SU-DHL-6 (cell line): Measurements from ENCODE around the gene FAM3B.
"Not testable (repeated sequence)": the region's sequence is repeated elsewhere in the genome, so short reads cannot be mapped to it uniquely, and the experiment has no call there.

Experiments used
- H2AFZ ChIP-seq: fragments of 200-600 bp; sonication (generic); 2 replicates; pipeline ENCODE4 v1.6.1; 2014; ENCODE audit warnings: low read depth, mild to moderate bottlenecking, moderate library complexity, mixed read lengths, antibody characterized with exemption, low read length; ENCODE audit not compliant: severe bottlenecking
- H3F3A ChIP-seq: fragments of 200-600 bp; shearing (Covaris generic); 2 replicates; pipeline ENCODE4 v1.6.0; 2016; ENCODE audit warnings: antibody characterized with exemption, mild to moderate bottlenecking; ENCODE audit not compliant: insufficient read depth
- H3K27ac ChIP-seq: fragments of 200-600 bp; sonication (generic); 2 replicates; pipeline ENCODE4 v1.5.1; 2016; ENCODE audit warnings: low read depth, mild to moderate bottlenecking, low read length, moderate library complexity, mixed read lengths
- H3K27me3 ChIP-seq: fragments of 200-600 bp; sonication (generic), shearing (Covaris generic); 2 replicates; pipeline ENCODE4 v1.6.0; 2014; ENCODE audit warnings: mild to moderate bottlenecking, low read length
- H3K36me3 ChIP-seq: fragments of 200-600 bp; sonication (generic); 2 replicates; pipeline ENCODE4 v1.6.1; 2014; ENCODE audit warnings: mild to moderate bottlenecking, low read length, mixed read lengths
- H3K4me2 ChIP-seq: fragments of 300-600, 200-600 bp; shearing (Covaris generic), sonication (generic); 2 replicates; pipeline ENCODE4 v1.6.0; 2014; ENCODE audit warnings: low read length, low read depth, mild to moderate bottlenecking; ENCODE audit not compliant: poor library complexity, severe bottlenecking
- H3K4me3 ChIP-seq: fragments of 200-600 bp; sonication (generic); 2 replicates; pipeline ENCODE4 v1.5.1; 2014; ENCODE audit warnings: antibody characterized with exemption, low read length, mild to moderate bottlenecking, mixed read lengths; ENCODE audit not compliant: insufficient read depth, poor library complexity, severe bottlenecking
- H3K79me2 ChIP-seq: fragments of 200-600 bp; sonication (generic); 2 replicates; pipeline ENCODE4 v1.6.1; 2014; ENCODE audit warnings: mild to moderate bottlenecking, low read length, moderate library complexity; ENCODE audit not compliant: insufficient read depth
- H3K9ac ChIP-seq: fragments of 200-600 bp; sonication (generic); 2 replicates; pipeline ENCODE4 v1.7.0; 2014; ENCODE audit warnings: mild to moderate bottlenecking, low read length
- H3K9me2 ChIP-seq: fragments of 200-600 bp; sonication (generic); replicated peaks from 2 replicates; pipeline ENCODE4 v1.6.1; 2014; ENCODE audit warnings: low read length; ENCODE audit not compliant: insufficient read depth
- H3K9me3 ChIP-seq: fragments of 200-600 bp; sonication (generic); 2 replicates; pipeline ENCODE4 v1.6.1; 2014; ENCODE audit warnings: low read length, mixed read lengths; ENCODE audit not compliant: insufficient read depth
- H4K20me1 ChIP-seq: fragments of 200-600 bp; sonication (generic); 2 replicates; pipeline ENCODE4 v1.6.1; 2014; ENCODE audit warnings: low read depth, mild to moderate bottlenecking, antibody characterized with exemption, low read length, moderate library complexity, mixed read lengths
- EZH2phosphoT487 ChIP-seq: fragments of 200-600 bp; sonication (generic), shearing (Covaris generic); conservative IDR thresholded peaks from 2 replicates; pipeline ENCODE4 v1.6.1; 2018; ENCODE audit warnings: mild to moderate bottlenecking, antibody characterized with exemption, low read length, moderate library complexity, mixed read lengths
- TF ChIP-seq, protein P1 (sequence below): fragments of 200-600 bp; sonication (generic); IDR thresholded peaks from one replicate; pipeline ENCODE4 v1.5.1; 2017; ENCODE audit warnings: antibody characterized with exemption, mild to moderate bottlenecking, low read length, moderate library complexity; ENCODE audit not compliant: insufficient read depth, poor library complexity, severe bottlenecking

The FAM3B gene

DNA sequence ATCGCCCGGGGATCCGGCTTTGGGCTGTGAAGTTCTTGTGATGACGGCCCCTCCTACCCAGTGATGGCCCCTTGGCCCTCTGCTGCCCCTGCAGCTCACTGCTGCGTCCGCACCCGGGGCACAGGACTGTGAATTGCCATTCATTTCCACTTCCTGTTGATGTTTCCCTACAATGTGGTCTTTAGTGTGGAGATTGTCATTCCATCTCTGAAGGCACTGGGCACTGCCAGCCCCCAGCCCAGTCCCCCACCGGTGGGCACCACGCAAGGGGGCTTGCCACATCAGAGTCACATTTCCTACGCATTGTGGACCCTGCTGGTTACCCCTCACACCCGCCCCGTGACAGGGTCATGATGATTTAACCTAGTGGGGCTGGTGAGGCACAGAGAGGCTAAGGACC is 42.7 kb downstream of the FAM3B start:
- Histone ChIP-seq H3K9me3 (no peaks in the 10 kb centered on the region), H3K9me2 (no peaks in the 10 kb centered on the region), H3F3A (no peaks in the 10 kb centered on the region), H3K27me3 (no peaks in the 10 kb centered on the region), H3K4me3 (no peak overlapping the region), H4K20me1 (no peaks in the 10 kb centered on the region), H2AFZ (no peak overlapping the region), H3K79me2 (no peaks in the 10 kb centered on the region), H3K27ac (no peak overlapping the region), H3K9ac (no peak overlapping the region), H3K4me2 (no peak overlapping the region), H3K36me3 (no peaks in the 10 kb centered on the region)
- no peak for TF ChIP-seq EZH2phosphoT487
- TF ChIP-seq, protein P1, sequence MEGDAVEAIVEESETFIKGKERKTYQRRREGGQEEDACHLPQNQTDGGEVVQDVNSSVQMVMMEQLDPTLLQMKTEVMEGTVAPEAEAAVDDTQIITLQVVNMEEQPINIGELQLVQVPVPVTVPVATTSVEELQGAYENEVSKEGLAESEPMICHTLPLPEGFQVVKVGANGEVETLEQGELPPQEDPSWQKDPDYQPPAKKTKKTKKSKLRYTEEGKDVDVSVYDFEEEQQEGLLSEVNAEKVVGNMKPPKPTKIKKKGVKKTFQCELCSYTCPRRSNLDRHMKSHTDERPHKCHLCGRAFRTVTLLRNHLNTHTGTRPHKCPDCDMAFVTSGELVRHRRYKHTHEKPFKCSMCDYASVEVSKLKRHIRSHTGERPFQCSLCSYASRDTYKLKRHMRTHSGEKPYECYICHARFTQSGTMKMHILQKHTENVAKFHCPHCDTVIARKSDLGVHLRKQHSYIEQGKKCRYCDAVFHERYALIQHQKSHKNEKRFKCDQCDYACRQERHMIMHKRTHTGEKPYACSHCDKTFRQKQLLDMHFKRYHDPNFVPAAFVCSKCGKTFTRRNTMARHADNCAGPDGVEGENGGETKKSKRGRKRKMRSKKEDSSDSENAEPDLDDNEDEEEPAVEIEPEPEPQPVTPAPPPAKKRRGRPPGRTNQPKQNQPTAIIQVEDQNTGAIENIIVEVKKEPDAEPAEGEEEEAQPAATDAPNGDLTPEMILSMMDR, result no peak

DNA sequence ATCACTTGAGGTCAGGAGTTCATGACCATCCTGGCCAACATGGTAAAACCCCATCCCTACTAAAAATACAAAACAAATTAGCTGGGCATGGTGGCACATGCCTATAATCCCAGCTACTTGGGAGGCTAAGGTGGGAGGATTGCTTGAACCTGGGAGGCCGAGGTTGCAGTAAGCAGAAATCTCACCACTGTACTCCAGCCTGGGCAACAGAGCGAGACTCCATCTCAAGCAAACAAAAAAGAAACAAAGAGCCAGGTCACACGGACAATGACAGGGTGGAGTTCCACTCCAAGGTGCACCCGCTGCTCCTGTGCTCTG is 43.1 kb downstream of the FAM3B start:
- H3K9me3 ChIP-seq, H3K9me2 ChIP-seq, H3K4me2 ChIP-seq, H3K36me3 ChIP-seq, H3K4me3 ChIP-seq, H2AFZ ChIP-seq, H3K27me3 ChIP-seq, H3K9ac ChIP-seq, H3F3A ChIP-seq, H3K79me2 ChIP-seq, H3K27ac ChIP-seq, H4K20me1 ChIP-seq: not testable (repeated sequence)

DNA sequence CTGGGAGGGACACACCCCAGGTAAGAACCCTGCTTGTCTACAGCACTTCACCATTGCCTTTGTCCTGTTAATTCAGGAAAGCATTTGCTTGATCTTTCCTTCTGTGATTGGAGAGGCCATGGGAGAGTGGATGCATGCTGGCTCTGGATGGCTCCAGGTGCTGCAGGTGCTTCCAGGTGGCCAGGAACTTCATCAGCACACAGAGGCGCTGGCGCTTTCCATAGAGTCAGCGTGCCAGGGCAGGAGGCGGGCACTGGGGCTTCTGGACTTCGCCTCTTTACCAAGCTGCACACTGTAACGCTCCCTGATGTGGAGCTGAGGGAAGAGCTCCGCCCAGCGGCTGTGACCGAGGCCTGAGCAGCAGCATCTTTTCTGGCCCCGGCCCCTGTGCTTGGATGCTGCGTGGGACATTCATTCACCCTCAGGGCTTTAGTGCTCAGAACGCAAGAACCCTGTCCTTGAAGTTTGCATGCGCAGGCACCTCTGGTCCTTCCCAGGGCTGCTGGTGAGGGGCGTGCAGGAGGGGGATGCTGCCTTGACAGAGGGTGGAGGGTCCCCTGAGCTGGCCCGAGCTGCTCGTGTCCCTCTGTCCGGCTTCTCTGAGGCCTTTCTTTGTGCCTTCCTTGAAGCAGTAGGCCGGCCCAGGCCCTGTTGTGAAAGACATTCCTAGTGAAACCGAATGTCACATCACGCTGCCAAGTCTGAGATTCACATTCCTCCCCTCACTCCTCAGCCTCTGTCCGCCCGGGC is 43.6 kb downstream of the FAM3B start:
- H3K9me2 ChIP-seq, result no peaks in the 10 kb centered on the region
- no peak overlapping the region for H3K27ac ChIP-seq
- H3K79me2 ChIP-seq, result no peaks in the 10 kb centered on the region
- H3K4me2 ChIP-seq, result no peak overlapping the region
- H3K27me3 ChIP-seq, result no peaks in the 10 kb centered on the region
- no peak overlapping the region for H2AFZ ChIP-seq
- no peak overlapping the region for H3K4me3 ChIP-seq
- H3K9me3 ChIP-seq, result no peaks in the 10 kb centered on the region
- no peak overlapping the region for H3K9ac ChIP-seq
- no peaks in the 10 kb centered on the region for H4K20me1 ChIP-seq
- no peaks in the 10 kb centered on the region for H3K36me3 ChIP-seq
- TF ChIP-seq EZH2phosphoT487, result no peak
- TF ChIP-seq, protein P1, result no peak
- H3F3A ChIP-seq, result no peaks in the 10 kb centered on the region

DNA sequence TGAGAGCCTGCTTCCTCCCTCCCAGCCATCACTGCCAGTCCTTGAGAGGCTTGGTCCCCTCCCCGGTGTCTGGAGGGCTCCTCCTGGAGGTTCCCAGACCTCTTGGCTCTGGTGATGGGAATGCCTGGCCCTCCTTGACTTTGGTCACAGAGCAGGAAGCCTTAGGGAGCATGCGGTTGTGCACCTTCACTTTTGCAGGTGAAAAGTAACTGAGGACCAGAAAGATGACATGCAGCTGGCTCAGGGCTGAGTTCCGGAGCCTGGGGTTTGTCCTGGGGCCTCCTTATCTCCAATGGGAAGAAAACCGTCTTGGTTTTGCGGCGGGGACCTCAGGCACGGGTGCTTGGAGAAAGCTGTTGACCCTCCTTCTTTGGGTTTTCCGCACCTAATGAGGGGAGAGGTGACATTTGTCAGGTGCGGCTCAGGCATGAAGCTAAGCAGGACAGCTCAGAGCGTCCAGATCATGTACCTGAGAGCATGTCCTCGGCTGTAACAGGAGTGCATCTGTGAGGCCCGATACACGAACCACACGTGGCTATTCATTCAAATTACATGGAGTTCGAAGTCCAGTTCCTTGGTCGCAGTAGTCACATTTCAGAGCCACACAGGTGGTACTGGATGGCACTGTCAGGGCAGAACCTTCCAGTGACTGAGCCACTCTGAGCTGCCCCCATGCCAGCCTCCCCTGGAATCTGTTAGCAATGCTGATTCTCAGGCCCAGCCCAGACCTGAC is 44.6 kb downstream of the FAM3B start:
- Histone ChIP-seq H3K4me2 (no peak overlapping the region), H2AFZ (no peak overlapping the region), H4K20me1 (no peaks in the 10 kb centered on the region), H3K36me3 (no peaks in the 10 kb centered on the region), H3K9ac (no peak overlapping the region), H3K27me3 (no peaks in the 10 kb centered on the region), H3K79me2 (no peaks in the 10 kb centered on the region), H3K4me3 (no peak overlapping the region), H3F3A (no peaks in the 10 kb centered on the region), H3K9me3 (no peaks in the 10 kb centered on the region), H3K27ac (no peak overlapping the region), H3K9me2 (no peaks in the 10 kb centered on the region)
- TF ChIP-seq, protein P1, result no peak
- no peak for TF ChIP-seq EZH2phosphoT487
